LoVo (cell line): Measurements from ENCODE around the gene BRD7.

Source experiments
- DNase-seq: peaks from one replicate; pipeline ENCODE4 v3.0.0-alpha.2; 2016; ENCODE audit warnings: low spot score

The BRD7 gene

GRCh38 chr16:50368410-50369132, at the start of gene BRD7:
Gene BRD7, minus strand, starts transcription at chr16:50368988. Its CDS starts 214 bp downstream, at chr16:50368774.
- peak; percentile 68 for DNase-seq

GRCh38 chr16:50416388-50416787, 47.6 kb upstream of the BRD7 start:
- no peak for DNase-seq

- DNase-seq, result no peak
Measured at GRCh38 chr16:50414152-50414551, 45.4 kb upstream of the BRD7 start.

- DNase-seq, result no peak
Measured at GRCh38 chr16:50411034-50411433, 42.2 kb upstream of the BRD7 start.

GRCh38 chr16:50408001-50408561, 39.3 kb upstream of the BRD7 start:
- DNase-seq, result no peak

GRCh38 chr16:50407351-50407750, 38.6 kb upstream of the BRD7 start:
- no peak for DNase-seq

GRCh38 chr16:50403491-50403890, 34.7 kb upstream of the BRD7 start:
- DNase-seq, result no peak

- no peak for DNase-seq
Measured at GRCh38 chr16:50402298-50402895, 33.6 kb upstream of the BRD7 start.

- no peak for DNase-seq
Measured at GRCh38 chr16:50401355-50401754, 32.6 kb upstream of the BRD7 start.

- DNase-seq, result no peak
Measured at GRCh38 chr16:50400967-50401348, 32.2 kb upstream of the BRD7 start.

- DNase-seq, result no peak
Measured at GRCh38 chr16:50400312-50400966, 31.7 kb upstream of the BRD7 start.

- DNase-seq, result no peak
Measured at GRCh38 chr16:50399411-50399810, 30.6 kb upstream of the BRD7 start.

GRCh38 chr16:50398336-50398735, 29.5 kb upstream of the BRD7 start:
- DNase-seq, result no peak

GRCh38 chr16:50396761-50397535, 28.2 kb upstream of the BRD7 start:
- DNase-seq, result peak; percentile 88

GRCh38 chr16:50395763-50396710, 27.2 kb upstream of the BRD7 start:
- no peak for DNase-seq

GRCh38 chr16:50393858-50394802, 25.3 kb upstream of the BRD7 start:
- no peak for DNase-seq

- DNase-seq, result no peak
Measured at GRCh38 chr16:50393416-50393815, 24.6 kb upstream of the BRD7 start.

- DNase-seq, result no peak
Measured at GRCh38 chr16:50390914-50391716, 22.3 kb upstream of the BRD7 start.

- no peak for DNase-seq
Measured at GRCh38 chr16:50390371-50390771, 21.6 kb upstream of the BRD7 start.
